Stomach (tissue), 4 donors: ENCODE data around the gene SCML1.

Source experiments
- EP300 ChIP-seq: sonication (generic); formaldehyde crosslinking; IDR thresholded peaks from one replicate; pipeline ENCODE4 v1.6.1; 2017; ENCODE audit warnings: antibody characterized with exemption
- POLR2A ChIP-seq, 4 donors: fragments of 450-650 bp; IDR thresholded peaks; one replicate each; pipeline ENCODE4 v1.6.1; 2016; ENCODE audit warnings: antibody characterized with exemption in 4 of 4, control low read depth in 2 of 4, mild to moderate bottlenecking in 1 of 4, moderate library complexity in 1 of 4
- POLR2AphosphoS5 ChIP-seq, 3 donors: sonication (generic); formaldehyde crosslinking; IDR thresholded peaks; one replicate each; pipeline ENCODE4 v1.6.1; 2016; ENCODE audit warnings: antibody characterized with exemption in 3 of 3
- TF ChIP-seq, protein P1 (sequence below), 7 experiments: fragments of 450-650 bp in 4 of 7; fragments of 200-600 bp in 3 of 7; sonication (generic) in 3 of 7; IDR thresholded peaks; one replicate each; pipeline ENCODE4 v1.5.1; 2016 to 2019; ENCODE audit warnings: antibody characterized with exemption in 7 of 7, control low read depth in 2 of 7, mild to moderate bottlenecking in 1 of 7

DNA sequence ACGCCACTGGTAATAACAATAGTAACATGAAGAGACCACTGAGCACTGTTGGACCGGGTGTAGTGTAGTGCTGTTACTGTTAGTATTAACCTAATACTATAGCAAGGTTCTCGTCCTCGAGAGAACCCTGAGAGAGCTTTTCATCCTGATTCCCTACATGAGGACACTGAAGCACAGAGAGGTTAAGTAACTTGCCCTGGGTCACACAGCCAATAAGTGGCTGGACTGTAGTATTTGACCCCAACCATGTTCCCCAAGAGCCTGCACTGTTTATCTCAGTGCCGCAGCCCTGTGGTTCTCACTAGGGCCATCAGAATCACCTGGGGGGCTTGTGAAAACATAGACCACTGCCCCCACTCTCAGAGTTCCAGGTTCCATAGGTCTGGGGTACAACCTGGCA, 10.4 kb downstream of the SCML1 start:
- TF ChIP-seq, protein P1, sequence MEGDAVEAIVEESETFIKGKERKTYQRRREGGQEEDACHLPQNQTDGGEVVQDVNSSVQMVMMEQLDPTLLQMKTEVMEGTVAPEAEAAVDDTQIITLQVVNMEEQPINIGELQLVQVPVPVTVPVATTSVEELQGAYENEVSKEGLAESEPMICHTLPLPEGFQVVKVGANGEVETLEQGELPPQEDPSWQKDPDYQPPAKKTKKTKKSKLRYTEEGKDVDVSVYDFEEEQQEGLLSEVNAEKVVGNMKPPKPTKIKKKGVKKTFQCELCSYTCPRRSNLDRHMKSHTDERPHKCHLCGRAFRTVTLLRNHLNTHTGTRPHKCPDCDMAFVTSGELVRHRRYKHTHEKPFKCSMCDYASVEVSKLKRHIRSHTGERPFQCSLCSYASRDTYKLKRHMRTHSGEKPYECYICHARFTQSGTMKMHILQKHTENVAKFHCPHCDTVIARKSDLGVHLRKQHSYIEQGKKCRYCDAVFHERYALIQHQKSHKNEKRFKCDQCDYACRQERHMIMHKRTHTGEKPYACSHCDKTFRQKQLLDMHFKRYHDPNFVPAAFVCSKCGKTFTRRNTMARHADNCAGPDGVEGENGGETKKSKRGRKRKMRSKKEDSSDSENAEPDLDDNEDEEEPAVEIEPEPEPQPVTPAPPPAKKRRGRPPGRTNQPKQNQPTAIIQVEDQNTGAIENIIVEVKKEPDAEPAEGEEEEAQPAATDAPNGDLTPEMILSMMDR (IDR thresholded peaks at IDR 0.05): no peak
- TF ChIP-seq POLR2AphosphoS5 (IDR thresholded peaks at IDR 0.05): no peak
- TF ChIP-seq POLR2A (IDR thresholded peaks at IDR 0.05): no peak
- TF ChIP-seq EP300: no peak
